Measurements from ENCODE around the gene TBX21.
"Not testable (repeated sequence)": the region's sequence is repeated elsewhere in the genome, so short reads cannot be mapped to it uniquely, and the experiment has no call there.

The TBX21 gene

DNA sequence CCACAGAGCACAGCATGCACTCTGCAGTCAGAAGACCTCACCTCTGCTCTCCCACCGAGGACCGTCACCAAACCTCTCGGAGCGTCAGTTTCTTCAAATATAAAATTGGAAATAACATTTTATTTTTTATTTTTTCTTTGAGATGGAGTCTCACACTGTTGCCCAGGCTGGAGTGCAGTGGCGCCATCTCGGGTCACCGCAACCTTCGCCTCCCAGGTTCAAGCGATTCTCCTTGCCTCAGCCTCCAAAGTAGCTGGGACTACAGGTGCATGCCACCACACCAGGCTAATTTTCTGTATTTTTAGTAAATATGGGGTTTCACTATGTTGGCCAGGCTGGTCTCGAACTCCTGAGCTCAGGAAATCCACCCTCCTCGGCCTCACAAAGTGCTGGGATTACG, 6.9 kb downstream of the TBX21 start:
- H3K4me3 ChIP-seq (ENCODE audit: low read depth, low read length); H3K36me3 ChIP-seq (ENCODE audit: control insufficient read depth, insufficient read depth, low read length); H3K4me1 ChIP-seq (ENCODE audit: control insufficient read depth, insufficient read depth, low read length); H3K9ac ChIP-seq (ENCODE audit: low read depth, low read length); H3K9me3 ChIP-seq (ENCODE audit: control insufficient read depth, insufficient read depth, low read length): not testable (repeated sequence)
- peaks cover 34% of the 10 kb centered on the region for H3K27me3 ChIP-seq (ENCODE audit: control insufficient read depth, insufficient read depth, low read length)

DNA sequence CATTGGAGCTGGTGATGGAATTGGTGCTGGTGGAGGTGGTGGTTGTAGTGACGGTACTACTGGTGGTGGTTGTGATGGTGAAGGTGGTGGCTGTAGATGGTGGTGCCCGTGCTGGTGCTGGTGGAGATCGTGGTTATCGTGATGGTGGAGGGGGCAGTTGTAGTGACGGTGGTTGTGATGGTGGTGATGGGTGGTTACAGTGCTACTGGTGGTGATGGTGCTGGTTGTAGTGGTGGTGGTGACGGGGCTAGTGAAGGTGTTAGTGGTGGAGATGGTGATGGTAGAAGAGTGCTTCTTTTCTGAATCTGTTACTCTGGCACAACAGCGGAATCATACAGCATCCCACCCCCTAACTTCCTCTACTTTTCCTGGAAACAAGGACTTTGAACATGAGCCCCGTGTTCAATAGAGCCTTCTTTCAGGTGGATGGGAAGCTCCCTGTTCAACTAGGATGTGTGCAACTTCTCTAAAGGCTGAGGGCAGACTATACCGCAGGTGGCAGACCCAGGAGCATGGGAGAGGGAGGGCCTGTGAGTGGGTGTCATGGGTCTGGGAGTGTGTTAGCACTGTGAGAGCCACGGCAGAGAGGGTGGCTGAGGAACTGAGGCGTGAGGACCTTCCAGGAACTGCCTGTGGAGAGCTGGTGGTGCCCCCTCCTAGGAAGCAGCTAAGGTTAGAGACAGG, 8.2 kb downstream of the TBX21 start:
- no peaks in the 10 kb centered on the region for H3K4me1 ChIP-seq (ENCODE audit: control insufficient read depth, insufficient read depth, low read length)
- H3K9ac ChIP-seq (ENCODE audit: low read depth, low read length): no peak overlapping the region
- no peaks in the 10 kb centered on the region for H3K36me3 ChIP-seq (ENCODE audit: control insufficient read depth, insufficient read depth, low read length)
- H3K27me3 ChIP-seq (ENCODE audit: control insufficient read depth, insufficient read depth, low read length): peaks cover 20% of the 10 kb centered on the region
- H3K9me3 ChIP-seq (ENCODE audit: control insufficient read depth, insufficient read depth, low read length): no peaks in the 10 kb centered on the region
- H3K4me3 ChIP-seq (ENCODE audit: low read depth, low read length): no peak overlapping the region

DNA sequence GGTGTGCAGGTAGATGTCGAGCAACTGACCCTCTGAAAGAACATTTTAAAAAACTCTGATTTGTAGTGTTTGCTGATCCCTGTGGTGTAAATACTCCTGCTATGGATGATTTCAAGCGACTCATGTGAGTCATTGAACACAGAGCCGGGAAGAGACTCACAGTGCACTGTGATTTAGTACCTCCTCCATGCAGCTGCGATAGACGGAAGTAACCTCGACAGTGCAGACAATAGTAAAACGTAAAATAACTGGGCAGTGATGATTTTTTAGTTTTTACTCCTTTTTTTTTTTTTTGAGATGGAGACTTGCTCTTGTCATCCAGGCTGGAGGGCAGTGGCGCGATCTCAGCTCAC, 8.7 kb downstream of the TBX21 start:
- H3K9me3 ChIP-seq (ENCODE audit: control insufficient read depth, insufficient read depth, low read length): no peaks in the 10 kb centered on the region
- H3K27me3 ChIP-seq (ENCODE audit: control insufficient read depth, insufficient read depth, low read length): peaks cover 15% of the 10 kb centered on the region
- no peak overlapping the region for H3K4me3 ChIP-seq (ENCODE audit: low read depth, low read length)
- H3K4me1 ChIP-seq (ENCODE audit: control insufficient read depth, insufficient read depth, low read length): no peaks in the 10 kb centered on the region
- no peaks in the 10 kb centered on the region for H3K36me3 ChIP-seq (ENCODE audit: control insufficient read depth, insufficient read depth, low read length)
- H3K9ac ChIP-seq (ENCODE audit: low read depth, low read length): no peak overlapping the region

DNA sequence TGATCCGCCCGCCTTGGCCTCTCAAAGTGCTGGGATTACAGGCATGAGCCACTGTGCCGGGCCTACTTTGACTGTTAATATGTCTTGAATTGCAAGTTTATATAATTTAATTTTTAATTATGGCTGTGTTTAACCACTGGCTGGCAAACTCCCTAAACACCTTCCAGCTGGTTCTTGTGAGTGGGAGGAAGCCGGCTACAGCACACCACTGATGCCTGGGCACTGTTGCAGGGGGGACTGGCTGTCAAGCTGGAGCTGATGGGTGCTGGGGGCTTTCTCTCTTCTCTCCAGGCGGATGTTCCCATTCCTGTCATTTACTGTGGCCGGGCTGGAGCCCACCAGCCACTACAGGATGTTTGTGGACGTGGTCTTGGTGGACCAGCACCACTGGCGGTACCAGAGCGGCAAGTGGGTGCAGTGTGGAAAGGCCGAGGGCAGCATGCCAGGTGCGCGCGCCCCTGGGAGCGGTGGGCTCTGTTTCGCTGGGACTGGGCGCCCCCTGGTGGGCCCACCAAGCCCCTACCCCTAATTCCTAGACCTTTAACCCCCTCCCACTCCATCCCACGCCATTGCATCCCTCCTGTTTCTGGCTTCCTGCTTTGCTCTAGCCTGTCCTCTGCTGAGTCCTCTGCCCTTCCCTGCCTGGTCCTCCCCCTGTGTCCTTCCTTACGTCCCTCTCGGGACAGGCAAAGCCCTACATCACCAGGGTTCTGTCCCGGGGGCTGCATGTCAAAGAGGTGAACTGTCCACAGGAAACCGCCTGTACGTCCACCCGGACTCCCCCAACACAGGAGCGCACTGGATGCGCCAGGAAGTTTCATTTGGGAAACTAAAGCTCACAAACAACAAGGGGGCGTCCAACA, 9.5 kb downstream of the TBX21 start:
- Histone ChIP-seq H3K36me3 (ENCODE audit: control insufficient read depth, insufficient read depth, low read length) (no peaks in the 10 kb centered on the region), H3K4me1 (ENCODE audit: control insufficient read depth, insufficient read depth, low read length) (no peaks in the 10 kb centered on the region), H3K4me3 (ENCODE audit: low read depth, low read length) (no peak overlapping the region), H3K27me3 (ENCODE audit: control insufficient read depth, insufficient read depth, low read length) (peaks cover 11% of the 10 kb centered on the region), H3K9ac (ENCODE audit: low read depth, low read length) (no peak overlapping the region), H3K9me3 (ENCODE audit: control insufficient read depth, insufficient read depth, low read length) (no peaks in the 10 kb centered on the region)

DNA sequence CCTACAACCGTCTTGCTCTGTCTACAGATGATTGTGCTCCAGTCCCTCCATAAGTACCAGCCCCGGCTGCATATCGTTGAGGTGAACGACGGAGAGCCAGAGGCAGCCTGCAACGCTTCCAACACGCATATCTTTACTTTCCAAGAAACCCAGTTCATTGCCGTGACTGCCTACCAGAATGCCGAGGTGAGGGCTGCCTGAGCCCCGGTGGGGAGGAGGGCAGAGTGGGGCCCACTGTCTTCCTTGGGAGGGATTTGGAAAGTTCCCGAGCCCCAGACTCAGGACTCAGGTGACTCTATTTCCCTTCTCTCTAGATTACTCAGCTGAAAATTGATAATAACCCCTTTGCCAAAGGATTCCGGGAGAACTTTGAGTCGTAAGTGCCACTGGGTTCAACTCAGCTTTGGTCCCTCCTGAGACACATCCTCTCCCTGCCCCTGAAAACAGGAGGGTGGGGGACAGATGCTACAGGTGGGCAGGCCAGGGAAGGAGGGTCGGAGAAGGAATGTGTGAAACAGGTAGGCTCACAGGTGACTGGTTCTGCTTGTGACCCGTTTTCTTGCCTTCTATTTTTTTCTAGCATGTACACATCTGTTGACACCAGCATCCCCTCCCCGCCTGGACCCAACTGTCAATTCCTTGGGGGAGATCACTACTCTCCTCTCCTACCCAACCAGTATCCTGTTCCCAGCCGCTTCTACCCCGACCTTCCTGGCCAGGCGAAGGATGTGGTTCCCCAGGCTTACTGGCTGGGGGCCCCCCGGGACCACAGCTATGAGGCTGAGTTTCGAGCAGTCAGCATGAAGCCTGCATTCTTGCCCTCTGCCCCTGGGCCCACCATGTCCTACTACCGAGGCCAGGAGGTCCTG, 11.4 kb downstream of the TBX21 start:
- no peaks in the 10 kb centered on the region for H3K9me3 ChIP-seq (ENCODE audit: control insufficient read depth, insufficient read depth, low read length)
- no peaks in the 10 kb centered on the region for H3K36me3 ChIP-seq (ENCODE audit: control insufficient read depth, insufficient read depth, low read length)
- no peak overlapping the region for H3K4me3 ChIP-seq (ENCODE audit: low read depth, low read length)
- no peak overlapping the region for H3K9ac ChIP-seq (ENCODE audit: low read depth, low read length)
- H3K27me3 ChIP-seq (ENCODE audit: control insufficient read depth, insufficient read depth, low read length): peaks cover 11% of the 10 kb centered on the region
- no peaks in the 10 kb centered on the region for H3K4me1 ChIP-seq (ENCODE audit: control insufficient read depth, insufficient read depth, low read length)

DNA sequence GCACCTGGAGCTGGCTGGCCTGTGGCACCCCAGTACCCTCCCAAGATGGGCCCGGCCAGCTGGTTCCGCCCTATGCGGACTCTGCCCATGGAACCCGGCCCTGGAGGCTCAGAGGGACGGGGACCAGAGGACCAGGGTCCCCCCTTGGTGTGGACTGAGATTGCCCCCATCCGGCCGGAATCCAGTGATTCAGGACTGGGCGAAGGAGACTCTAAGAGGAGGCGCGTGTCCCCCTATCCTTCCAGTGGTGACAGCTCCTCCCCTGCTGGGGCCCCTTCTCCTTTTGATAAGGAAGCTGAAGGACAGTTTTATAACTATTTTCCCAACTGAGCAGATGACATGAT, 12.0 kb downstream of the TBX21 start:
- Histone ChIP-seq H3K9me3 (ENCODE audit: control insufficient read depth, insufficient read depth, low read length) (no peaks in the 10 kb centered on the region), H3K36me3 (ENCODE audit: control insufficient read depth, insufficient read depth, low read length) (no peaks in the 10 kb centered on the region), H3K27me3 (ENCODE audit: control insufficient read depth, insufficient read depth, low read length) (peaks cover 11% of the 10 kb centered on the region), H3K4me3 (ENCODE audit: low read depth, low read length) (no peak overlapping the region), H3K4me1 (ENCODE audit: control insufficient read depth, insufficient read depth, low read length) (no peaks in the 10 kb centered on the region), H3K9ac (ENCODE audit: low read depth, low read length) (no peak overlapping the region)

DNA sequence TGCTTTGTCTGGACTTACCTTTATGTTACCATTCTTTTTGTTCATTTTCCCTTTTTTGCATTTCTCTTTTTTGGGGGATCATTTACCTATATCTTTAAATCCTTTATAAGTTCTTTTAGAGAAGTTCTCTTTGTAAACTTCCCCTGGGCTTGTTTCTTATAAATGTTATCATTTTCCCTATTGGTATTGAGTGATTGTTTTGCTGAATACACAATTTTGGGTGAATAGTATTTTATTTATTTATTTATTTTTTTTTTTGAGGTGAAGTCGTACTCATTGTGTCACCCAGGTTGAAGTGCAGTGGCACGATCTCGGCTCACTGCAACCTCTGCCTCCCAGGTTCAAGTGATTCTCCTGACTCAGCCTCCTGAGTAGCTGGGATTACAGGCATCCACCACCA, 18.4 kb downstream of the TBX21 start:
- Histone ChIP-seq H3K36me3 (ENCODE audit: control insufficient read depth, insufficient read depth, low read length) (no peaks in the 10 kb centered on the region), H3K9ac (ENCODE audit: low read depth, low read length) (no peak overlapping the region), H3K4me3 (ENCODE audit: low read depth, low read length) (no peak overlapping the region), H3K9me3 (ENCODE audit: control insufficient read depth, insufficient read depth, low read length) (no peaks in the 10 kb centered on the region), H3K27me3 (ENCODE audit: control insufficient read depth, insufficient read depth, low read length) (no peaks in the 10 kb centered on the region), H3K4me1 (ENCODE audit: control insufficient read depth, insufficient read depth, low read length) (no peaks in the 10 kb centered on the region)

DNA sequence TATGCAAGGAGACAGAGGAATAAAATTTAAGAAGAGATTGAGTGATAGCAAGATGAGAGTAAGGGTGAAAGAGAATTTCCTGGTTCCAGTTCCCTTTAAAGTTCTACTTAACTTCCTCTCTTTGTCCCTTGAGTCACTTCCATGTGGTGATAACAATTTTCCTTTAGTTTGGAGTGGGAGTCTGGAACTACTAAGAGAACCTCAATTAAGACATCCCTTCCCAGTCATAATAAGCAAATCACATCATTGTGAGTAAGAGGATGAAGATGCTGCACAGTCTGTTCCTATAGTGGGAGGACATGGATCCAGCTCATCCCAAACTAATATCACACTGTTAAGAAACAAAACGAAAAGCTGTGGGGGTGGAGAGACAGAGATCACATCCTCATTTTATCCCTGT, 24.4 kb downstream of the TBX21 start:
- Histone ChIP-seq H3K9me3 (ENCODE audit: control insufficient read depth, insufficient read depth, low read length) (no peaks in the 10 kb centered on the region), H3K4me3 (ENCODE audit: low read depth, low read length) (no peak overlapping the region), H3K27me3 (ENCODE audit: control insufficient read depth, insufficient read depth, low read length) (peaks cover 4% of the 10 kb centered on the region), H3K36me3 (ENCODE audit: control insufficient read depth, insufficient read depth, low read length) (no peaks in the 10 kb centered on the region), H3K9ac (ENCODE audit: low read depth, low read length) (no peak overlapping the region), H3K4me1 (ENCODE audit: control insufficient read depth, insufficient read depth, low read length) (no peaks in the 10 kb centered on the region)

DNA sequence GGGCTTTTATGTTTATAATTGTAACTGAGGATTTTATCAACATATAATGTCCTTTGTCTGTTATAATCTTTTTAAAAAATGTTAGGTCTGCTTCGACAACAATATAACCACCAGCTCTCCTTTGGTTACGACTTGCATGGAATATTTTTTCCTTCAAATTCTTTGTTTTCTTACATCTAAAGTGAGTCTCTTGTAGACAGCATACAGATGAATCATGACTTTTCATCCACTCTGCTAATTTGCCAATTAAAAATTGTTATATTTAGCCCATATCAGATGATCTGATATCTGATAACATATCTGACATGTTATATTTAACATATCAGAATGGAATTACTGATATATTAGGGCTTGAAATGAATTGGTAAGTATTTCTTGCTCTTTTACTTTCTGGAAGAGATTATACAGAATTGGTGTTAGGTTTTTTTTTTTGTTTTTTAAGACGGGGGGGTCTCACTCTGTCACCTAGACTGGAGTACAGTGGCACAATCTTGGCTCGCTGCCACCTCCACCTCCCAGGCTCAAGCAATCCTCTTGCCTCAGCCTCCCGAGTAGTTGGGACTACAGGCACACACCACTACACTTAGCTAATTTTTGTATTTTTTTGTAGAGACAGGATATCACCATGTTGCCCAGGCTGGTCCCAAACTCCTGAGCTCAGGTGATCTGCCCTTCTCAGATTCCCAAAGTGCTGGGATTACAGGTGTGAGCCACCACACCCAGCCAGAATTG, 27.5 kb downstream of the TBX21 start:
- H3K9me3 ChIP-seq (ENCODE audit: control insufficient read depth, insufficient read depth, low read length): no peaks in the 10 kb centered on the region
- H3K4me3 ChIP-seq (ENCODE audit: low read depth, low read length): no peak overlapping the region
- H3K9ac ChIP-seq (ENCODE audit: low read depth, low read length): no peak overlapping the region
- H3K27me3 ChIP-seq (ENCODE audit: control insufficient read depth, insufficient read depth, low read length): peaks cover 4% of the 10 kb centered on the region
- H3K4me1 ChIP-seq (ENCODE audit: control insufficient read depth, insufficient read depth, low read length): no peaks in the 10 kb centered on the region
- no peaks in the 10 kb centered on the region for H3K36me3 ChIP-seq (ENCODE audit: control insufficient read depth, insufficient read depth, low read length)

DNA sequence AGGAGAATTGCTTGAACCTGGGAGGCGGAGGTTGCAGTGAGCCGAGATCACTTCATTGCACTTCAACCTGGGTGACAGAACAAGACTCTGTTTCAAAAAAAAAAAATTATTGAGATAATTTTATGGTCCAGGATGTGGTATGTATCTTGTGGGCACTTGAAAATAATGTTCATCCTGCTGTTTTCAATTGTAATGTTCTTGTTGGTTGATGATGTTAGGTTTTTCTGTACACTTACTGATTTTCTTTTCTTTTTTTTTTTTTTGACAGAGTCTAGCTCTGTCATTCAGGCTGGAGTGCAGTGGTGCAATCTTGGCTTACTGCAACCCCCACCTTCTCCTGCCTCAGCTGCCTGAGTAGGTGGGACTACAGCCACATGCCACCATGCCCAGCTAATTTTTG, 29.7 kb downstream of the TBX21 start:
- no peaks in the 10 kb centered on the region for H3K9me3 ChIP-seq (ENCODE audit: control insufficient read depth, insufficient read depth, low read length)
- H3K27me3 ChIP-seq (ENCODE audit: control insufficient read depth, insufficient read depth, low read length): no peaks in the 10 kb centered on the region
- no peak overlapping the region for H3K4me3 ChIP-seq (ENCODE audit: low read depth, low read length)
- H3K4me1 ChIP-seq (ENCODE audit: control insufficient read depth, insufficient read depth, low read length): no peaks in the 10 kb centered on the region
- no peaks in the 10 kb centered on the region for H3K36me3 ChIP-seq (ENCODE audit: control insufficient read depth, insufficient read depth, low read length)
- no peak overlapping the region for H3K9ac ChIP-seq (ENCODE audit: low read depth, low read length)

DNA sequence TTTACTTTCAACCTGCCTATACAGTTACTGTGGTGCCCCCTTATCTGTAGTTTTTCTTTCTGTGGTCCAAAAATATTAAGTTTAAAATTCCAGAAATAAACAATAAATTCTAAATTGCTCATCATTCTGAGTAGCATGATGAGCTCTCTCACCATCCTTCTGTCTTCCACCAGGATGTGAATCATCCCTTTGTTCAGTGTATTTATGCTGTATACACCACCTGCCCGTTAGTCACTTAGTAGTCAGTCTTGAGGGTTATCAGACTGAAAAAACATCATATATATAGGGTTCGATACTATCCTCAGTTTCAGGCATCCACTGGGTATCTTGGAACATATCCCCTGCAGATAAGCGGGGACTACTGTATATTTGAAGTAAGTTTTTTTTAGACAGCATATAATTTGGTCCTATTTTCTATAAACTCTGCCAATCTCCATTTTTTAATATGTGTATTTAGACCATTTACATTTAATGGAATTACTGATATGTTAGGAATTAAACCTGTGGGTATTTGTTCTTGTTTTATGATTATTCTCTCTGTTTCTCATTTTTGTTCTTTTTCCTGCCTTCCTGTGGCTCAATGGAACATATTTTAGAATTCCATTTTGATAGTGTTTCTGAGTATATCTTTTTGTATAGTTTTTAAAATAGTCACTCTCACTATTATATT, 31.0 kb downstream of the TBX21 start:
- Histone ChIP-seq H3K27me3 (ENCODE audit: control insufficient read depth, insufficient read depth, low read length) (no peaks in the 10 kb centered on the region), H3K4me1 (ENCODE audit: control insufficient read depth, insufficient read depth, low read length) (no peaks in the 10 kb centered on the region), H3K9me3 (ENCODE audit: control insufficient read depth, insufficient read depth, low read length) (no peaks in the 10 kb centered on the region)

More for the DNA sequence above, 31.0 kb downstream of the TBX21 start:
- Histone ChIP-seq H3K36me3 (ENCODE audit: control insufficient read depth, insufficient read depth, low read length) (no peaks in the 10 kb centered on the region), H3K4me3 (ENCODE audit: low read depth, low read length) (no peak overlapping the region), H3K9ac (ENCODE audit: low read depth, low read length) (no peak overlapping the region)
